Measurements from ENCODE around the gene SKI.

The SKI gene

GRCh38 chr1:2306151-2306978 is 78.2 kb downstream of the SKI start:
- TF ChIP-seq CTCF (IDR thresholded peaks at IDR 0.05; ENCODE audit: low read depth, low read length, missing control alignments): no peak
- no peak for DNase-seq (ENCODE audit: low read depth)
- no peak overlapping the region for H3K4me3 ChIP-seq (ENCODE audit: low read depth, low read length)

- DNase-seq (ENCODE audit: low read depth): no peak
- no peak for TF ChIP-seq CTCF (IDR thresholded peaks at IDR 0.05; ENCODE audit: low read depth, low read length, missing control alignments)
- H3K4me3 ChIP-seq (ENCODE audit: low read depth, low read length): no peak overlapping the region
Observed at GRCh38 chr1:2307064-2307605, 79.0 kb downstream of the SKI start.

GRCh38 chr1:2307972-2308371 is 79.9 kb downstream of the SKI start:
- H3K4me3 ChIP-seq (ENCODE audit: low read depth, low read length): no peak overlapping the region
- TF ChIP-seq CTCF (IDR thresholded peaks at IDR 0.05; ENCODE audit: low read depth, low read length, missing control alignments): no peak
- no peak for DNase-seq (ENCODE audit: low read depth)

GRCh38 chr1:2308844-2309243 is 80.7 kb downstream of the SKI start:
- no peak overlapping the region for H3K4me3 ChIP-seq (ENCODE audit: low read depth, low read length)
- TF ChIP-seq CTCF (IDR thresholded peaks at IDR 0.05; ENCODE audit: low read depth, low read length, missing control alignments): no peak
- DNase-seq (ENCODE audit: low read depth): no peak

GRCh38 chr1:2310332-2311183 is 82.4 kb downstream of the SKI start:
- no peak for DNase-seq (ENCODE audit: low read depth)
- no peak overlapping the region for H3K4me3 ChIP-seq (ENCODE audit: low read depth, low read length)
- TF ChIP-seq CTCF (IDR thresholded peaks at IDR 0.05; ENCODE audit: low read depth, low read length, missing control alignments): no peak

GRCh38 chr1:2311184-2312032 is 83.3 kb downstream of the SKI start:
- peak; percentile 58 for TF ChIP-seq CTCF (IDR thresholded peaks at IDR 0.05; ENCODE audit: low read depth, low read length, missing control alignments)
- no peak overlapping the region for H3K4me3 ChIP-seq (ENCODE audit: low read depth, low read length)
- DNase-seq (ENCODE audit: low read depth): no peak
